ENCODE measurements around the gene BNIP3.
A peak's percentile ranks its signal among the peaks of the same experiment; 100 is the strongest.
"Not testable (repeated sequence)": the region's sequence is repeated elsewhere in the genome, so short reads cannot be mapped to it uniquely, and the experiment has no call there.

Gene BNIP3

DNA sequence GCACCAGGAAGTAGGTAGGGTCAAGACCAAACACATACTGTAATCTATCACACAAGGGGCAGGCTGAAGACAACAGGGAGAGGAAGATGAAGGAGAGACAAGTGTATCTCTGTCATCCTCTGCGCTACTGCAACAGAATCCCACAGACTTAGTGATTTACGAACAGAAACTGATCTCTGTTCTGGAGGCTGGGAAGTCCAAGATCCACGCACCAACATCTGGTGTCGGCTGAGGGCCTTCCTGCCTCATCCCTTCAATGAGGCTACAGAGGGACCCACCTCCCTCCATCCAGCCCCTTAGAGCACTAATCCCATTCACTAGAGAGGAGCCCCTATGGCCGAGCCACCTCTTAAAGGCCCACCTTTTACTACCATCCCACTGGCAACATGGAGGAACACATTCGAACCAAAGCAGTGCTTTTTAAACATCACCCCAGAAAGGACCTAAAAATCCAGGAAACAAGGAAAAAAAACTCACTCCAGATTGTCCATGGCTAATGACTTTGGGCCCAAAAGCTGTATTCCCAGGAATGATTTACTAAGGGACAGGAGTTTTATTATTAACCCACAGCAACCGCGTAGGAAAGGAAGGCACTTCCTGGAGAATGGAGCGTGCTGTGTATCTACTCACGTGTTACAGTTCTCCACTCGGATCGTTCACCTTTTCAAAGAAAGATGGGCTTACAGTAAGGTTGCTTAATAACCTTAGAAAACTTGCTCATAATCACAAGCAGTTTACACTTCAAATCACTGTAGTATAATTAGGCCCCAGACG, 4.2 kb downstream of the BNIP3 start:
- DNase-seq (ENCODE audit: low spot score), result no peak

DNA sequence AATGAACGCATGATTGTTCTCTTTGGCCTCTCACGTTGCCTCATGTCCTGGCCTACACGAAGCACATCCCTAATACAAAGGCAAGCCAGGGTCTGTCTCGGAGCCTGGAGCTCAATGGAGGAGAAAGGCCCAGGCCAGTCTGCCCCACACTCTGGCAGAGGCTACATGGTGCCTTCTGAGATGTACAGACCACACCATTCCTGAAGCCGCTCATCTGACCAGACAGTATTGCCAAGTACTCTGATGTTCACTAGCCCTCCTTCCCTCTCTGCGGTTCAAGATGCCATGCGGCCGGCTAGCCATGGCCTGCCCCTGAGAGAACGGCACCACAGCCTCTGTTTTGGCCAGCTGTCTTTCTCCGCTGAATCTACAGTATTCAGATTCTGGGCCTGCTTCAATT, 5.9 kb downstream of the BNIP3 start:
- DNase-seq (ENCODE audit: low spot score), result no peak

DNA sequence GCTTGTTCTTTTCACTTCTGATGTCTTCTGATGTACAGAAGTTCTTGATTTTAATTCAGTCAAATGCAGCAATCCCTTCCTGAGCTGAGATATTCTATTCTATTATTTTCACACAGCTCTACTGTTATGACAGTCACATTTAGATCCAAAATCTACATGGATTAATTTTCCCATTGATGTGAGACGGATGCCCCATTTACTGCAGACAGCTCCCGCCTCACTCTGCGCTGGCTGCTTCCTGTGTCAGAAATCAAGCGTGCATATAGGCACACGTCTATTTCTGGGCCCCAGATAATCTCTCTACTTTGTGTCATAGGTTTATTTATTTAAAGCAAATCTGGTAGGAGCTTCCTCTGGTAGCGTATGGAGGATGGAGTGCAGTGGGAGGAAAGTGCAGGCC, 6.7 kb downstream of the BNIP3 start:
- DNase-seq (ENCODE audit: low spot score), result no peak

DNA sequence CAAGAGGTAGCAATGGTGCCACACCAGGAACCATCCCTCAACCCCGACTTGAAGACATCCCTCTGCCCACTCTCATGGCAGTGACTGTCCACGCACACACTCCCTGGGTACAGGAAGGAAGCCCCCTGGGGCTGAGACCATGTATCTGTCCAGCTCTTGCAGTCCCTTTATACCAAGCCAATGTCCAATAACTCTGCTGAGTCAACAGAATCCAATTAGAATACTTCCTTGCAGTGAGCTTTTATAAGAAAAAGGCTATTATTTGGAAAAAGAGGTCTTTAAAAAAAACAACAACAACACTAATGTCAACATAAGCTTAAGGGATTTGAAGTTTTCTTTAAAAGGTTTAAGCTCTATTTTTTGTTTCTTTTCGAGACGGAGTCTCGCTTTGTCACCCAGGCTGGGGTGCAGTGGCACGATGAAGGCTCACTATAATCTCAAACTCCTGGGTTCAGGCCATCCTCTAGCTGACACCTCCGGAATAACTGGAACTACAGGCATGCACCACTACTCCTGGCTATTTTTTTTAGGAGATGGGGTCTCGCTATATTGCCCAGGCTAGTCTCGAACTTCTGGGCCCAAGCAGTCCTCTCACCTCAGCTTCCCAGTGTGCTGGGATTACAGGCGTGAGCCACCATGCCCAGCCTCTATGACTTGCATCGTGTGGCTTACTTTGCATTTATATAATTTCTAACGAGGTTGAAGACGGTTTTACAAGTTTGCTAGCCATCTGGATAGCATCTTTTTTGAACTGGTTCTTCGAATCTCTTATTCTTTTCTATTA, 7.5 kb downstream of the BNIP3 start:
- no peak for DNase-seq (ENCODE audit: low spot score)

DNA sequence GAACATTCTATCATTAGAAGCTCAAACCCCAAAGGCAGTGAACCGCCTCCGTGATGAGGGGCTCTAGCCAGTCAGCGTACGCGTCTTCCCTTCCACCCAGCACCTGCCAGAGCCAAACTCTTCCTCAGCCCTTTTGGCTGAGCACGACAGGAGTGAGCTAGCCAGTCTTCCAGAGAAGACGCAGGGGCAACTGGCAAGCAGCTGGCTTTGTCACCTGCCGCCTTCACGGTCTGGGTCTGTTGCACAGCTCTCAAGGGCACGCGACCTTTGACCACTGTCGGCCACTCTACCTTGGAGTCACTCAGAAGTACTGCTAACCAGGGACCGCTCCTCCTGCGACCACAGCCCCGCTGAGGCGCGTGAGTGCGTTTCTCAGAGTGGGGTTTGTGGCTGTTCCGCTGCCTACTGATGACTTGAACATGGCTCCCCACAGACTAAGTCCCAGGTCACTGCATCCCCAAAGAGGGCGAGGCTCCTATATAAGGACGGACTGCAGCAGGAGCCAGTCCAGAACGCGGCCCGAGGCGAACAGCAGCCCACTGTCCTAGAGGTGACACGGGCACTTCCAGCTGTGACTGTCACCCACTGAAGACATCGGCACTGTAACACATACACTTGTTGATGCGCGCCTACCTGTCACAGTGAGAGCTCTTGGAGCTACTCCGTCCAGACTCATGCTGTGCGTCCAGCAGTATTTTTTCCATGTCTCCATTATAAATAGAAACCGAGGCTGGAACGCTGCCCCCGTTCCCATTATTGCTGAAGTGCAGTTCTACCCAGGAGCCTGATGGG, 8.4 kb downstream of the BNIP3 start:
- no peak for DNase-seq (ENCODE audit: low spot score)

DNA sequence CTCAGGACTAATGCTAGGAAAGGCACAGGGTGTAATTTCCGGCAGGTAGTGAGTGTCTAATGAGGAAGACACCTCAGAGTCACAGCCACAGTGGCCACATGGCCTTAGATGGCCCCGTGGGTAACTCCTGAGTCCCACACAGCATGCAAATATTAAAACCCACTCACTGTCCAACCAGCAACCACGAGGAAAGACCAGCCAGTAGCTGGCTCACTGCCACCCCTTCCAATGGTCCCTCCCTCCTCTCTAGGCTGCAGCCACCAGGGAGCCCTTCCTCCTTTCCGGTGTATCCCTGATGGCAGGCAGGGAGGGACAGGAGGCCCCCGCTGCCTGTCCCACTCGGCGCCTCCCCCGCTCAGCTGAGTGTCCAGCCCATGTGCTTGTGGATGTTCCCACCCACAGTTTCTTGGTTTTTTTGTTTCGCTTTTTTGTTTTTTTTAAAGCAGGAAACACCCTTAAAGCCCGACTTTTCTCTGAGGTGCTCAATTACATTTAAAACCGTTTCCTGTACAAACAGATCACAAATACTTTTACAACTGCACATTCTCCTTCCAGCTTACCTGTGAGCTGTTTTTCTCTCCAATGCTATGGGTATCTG, 9.2 kb downstream of the BNIP3 start:
- DNase-seq (ENCODE audit: low spot score), result peak; percentile 72

DNA sequence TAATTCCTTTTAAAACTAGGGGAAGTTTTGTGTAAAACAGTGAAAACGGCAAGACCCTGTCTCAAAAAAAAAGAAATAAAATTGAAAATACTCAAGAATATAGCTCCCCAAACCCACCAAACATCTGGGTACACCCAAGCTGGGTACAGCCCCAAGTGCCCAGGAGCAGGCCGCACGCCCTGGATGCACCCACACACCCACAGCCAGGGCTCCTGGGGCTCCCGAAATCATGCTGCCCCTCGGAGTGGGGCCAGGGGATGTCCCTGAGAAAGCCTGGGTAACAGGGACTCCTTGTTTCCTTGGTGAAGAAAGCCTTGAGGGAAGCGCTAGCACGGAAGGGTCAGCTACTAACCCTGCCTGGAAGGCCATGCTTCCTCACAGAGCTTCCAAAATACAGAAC, 10.1 kb downstream of the BNIP3 start:
- DNase-seq (ENCODE audit: low spot score), result no peak

DNA sequence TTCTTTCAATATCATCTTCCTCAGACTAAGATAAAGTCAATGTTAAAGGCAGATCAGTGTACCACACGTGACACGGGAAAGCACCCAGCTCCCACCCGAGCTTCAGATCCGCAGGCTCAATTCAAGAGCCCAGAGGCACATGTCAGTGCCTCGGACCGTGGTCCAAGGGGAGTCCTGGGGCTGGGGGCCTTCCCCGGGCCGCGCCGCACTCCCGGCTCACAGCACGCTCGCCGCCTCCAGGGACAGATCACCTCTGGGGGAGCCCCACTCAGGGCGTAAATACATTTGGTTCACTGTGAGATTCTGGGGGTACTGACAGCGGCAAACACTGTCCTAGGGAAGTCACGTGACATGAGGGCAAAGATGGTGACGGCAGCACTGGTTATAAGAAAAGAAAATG, 10.8 kb downstream of the BNIP3 start:
- no peak for DNase-seq (ENCODE audit: low spot score)

DNA sequence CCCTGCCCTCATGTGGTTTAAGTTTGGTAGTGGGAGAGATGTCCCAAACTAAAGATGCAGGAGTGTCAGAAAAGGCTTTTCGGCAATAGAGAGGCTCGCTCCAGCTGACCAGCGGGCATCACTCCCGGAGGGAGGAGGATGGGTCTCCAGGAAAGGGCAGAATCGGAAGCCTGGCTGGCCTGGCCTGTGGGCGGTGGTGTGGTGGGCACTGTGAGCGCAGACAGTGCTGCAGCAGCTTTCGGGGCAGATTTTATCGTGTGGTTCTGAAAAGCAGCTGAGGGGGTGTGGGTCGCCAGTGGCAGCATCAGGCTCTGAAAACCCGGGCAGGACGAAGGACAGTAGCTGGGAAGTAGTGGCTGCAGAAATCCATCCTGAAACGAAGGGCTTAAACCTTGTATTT, 12.8 kb downstream of the BNIP3 start:
- no peak for DNase-seq (ENCODE audit: low spot score)

DNA sequence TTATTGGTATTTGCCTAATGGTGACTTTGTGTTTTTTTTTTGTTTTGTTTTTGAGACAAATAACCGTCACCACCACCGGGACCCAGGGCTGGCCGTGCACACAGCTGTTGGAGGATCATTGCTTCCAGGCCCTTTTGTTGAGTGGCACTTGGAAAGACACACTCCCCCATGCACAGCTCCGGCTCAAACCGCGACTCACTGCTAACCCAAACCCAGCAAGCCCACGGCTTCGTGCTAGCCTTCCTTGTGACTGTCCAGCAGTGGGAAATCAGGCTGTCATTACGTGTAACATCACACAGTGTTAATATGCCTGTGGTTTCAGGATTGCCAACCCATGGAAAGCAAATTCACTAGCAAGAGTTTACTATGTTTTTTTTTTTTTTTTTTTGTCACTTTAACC, 17.4 kb downstream of the BNIP3 start:
- DNase-seq (ENCODE audit: low spot score), result no peak

DNA sequence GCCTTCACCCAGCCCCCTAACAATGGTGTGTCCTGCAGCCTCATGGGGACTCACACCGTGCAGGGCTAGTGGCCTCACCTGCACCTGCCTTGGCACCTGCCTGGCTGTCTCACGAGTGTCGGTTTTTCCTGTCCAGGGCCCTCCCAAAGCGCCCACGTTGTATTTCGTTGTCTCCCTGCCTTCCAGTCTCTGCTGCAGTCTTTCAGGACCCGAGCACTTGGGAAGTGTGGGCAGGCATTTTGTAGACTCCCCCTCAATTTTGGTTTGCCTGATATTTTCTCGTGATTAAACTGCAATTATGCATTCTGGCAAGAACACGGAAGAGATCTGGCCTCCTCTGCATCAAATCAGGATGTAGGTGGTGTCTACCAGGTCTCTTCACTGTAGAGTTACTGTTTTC, 17.9 kb downstream of the BNIP3 start:
- no peak for DNase-seq (ENCODE audit: low spot score)

DNA sequence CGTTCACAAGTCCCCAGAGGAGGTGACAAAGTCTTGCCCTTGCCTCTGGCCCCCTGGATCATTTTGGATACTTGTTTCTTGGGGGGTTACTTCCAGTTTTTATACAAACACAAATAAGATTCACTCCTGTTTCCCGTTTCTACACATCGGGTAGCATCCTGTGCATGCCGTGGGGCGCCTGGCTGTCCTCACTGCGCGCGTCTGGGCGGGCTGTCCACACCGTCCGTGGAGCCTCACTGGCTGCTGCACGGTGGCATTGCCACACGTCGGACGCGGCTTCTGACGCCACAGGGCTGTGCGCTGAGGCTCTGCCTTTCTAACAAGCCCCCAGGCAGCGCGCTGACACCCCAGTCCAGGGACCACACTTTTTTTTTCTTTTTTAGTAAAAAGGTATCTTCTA, 18.4 kb downstream of the BNIP3 start:
- DNase-seq (ENCODE audit: low spot score), result no peak

DNA sequence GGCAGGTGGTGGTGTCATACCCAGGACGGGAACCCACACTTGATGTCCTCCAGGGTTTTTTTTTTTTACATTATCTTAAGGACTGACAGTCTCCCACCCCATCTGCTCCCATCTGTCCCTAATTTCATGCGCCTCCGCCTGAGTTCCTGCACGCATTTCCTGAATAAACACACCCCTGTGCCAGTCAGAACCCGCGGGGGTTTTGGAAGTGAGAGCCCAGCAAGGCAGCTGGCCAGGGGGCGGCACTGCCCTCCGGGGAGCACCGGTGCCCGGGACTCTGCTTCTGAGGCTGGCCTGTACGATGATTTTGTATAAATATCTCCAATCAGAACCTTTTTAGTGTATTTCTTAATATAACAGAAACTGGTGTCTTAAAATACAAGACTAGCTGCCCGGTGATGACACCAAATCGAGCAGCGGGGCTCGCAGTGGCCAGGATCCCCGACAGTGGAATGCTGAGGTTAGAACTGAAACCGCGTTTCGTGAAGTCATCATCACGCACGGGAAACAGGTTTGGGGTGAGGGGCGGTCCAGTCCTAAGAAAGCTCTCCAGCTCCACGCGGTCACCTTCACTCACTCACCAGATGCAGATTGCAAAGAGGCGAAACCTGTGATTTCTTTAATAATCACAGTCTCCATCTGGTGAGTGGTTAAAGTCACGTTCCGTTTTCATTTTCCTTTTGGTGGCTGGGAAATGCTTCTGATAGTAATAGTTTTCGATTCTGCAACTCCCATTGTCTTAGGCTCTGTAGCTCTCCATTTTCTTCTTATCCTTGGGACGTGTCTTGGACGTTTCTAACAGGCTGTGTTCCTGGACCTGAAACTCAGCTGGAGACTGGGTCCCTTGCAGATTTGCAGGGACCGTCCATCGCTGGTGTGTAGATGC, 19.7 kb downstream of the BNIP3 start:
- DNase-seq (ENCODE audit: low spot score), result no peak

DNA sequence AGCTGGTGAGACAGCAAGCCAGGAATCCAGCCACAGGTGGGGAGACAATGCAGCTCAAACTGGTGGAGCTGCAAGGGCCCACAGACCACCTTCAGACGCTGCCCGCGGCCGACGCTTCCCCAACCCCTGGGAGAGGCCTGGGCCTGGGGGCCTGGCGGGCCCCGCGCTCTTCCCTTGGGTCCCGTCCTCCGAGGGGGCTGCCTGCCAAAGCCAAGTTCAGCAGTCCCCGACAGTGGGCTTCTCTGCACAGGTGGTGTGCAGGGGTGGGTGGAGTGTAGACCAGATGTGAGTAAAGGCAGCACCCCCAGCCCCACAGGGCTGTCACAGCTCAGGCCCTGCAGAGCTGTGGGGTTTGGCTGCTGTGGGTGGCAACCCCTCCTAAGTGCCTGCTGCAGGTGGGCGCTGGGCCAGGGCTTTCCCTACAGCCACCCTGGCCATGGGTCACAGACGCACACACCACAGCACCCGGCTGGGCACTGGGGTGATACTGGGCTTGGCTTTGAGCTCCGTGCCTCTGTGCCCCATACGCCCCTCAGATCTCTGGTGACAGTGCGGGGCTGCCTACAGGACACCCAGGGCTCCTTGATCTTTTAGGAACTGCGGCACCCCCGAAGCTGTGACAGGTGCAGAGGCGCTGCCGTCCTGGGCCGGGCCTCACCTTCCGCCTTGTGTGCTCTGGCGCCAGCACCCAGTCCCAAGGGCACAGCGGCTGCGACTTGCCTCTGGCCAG, 20.5 kb downstream of the BNIP3 start:
- no peak for DNase-seq (ENCODE audit: low spot score)

DNA sequence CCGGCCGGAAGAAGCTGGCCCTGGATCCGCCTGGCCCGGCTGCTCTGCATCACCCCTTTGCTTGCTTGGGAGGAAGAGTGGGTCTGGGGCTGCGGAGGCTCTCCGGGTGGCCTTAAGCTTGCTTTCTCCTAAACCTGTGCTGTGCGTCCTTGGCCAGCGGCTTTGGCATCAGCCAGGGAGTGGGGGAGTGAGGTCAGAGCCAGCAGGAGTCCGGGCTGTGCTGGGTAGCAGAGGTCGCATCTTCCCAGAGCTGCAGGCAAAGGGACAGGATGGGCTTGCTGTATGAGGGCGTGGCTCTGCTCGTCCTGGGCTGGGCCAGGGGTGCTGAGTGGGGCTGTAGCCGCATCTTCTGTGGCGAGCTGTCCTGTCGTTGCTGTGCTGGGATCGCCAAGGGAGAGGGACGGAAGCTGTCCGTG, 21.1 kb downstream of the BNIP3 start:
- no peak for DNase-seq (ENCODE audit: low spot score)

DNA sequence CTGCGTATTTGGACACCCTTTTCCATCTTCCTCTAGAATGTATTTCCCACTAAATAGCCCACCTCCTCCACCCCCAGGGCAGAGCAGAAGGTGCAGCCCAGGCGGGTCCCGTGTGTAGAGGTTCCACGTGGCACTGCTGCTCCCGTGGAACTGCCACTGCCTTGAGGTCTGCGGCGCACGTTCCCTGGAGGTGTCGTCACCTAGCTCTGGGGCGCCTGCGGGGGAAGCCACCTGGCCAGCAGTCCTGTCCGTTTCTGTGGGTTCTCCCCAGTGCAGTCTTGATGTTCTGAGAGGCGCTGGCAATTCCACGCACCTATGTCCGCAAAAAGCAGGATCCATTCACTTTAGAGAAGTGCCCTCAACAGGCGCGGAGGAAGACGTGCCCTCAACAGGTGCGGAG, 21.9 kb downstream of the BNIP3 start:
- no peak for DNase-seq (ENCODE audit: low spot score)

DNA sequence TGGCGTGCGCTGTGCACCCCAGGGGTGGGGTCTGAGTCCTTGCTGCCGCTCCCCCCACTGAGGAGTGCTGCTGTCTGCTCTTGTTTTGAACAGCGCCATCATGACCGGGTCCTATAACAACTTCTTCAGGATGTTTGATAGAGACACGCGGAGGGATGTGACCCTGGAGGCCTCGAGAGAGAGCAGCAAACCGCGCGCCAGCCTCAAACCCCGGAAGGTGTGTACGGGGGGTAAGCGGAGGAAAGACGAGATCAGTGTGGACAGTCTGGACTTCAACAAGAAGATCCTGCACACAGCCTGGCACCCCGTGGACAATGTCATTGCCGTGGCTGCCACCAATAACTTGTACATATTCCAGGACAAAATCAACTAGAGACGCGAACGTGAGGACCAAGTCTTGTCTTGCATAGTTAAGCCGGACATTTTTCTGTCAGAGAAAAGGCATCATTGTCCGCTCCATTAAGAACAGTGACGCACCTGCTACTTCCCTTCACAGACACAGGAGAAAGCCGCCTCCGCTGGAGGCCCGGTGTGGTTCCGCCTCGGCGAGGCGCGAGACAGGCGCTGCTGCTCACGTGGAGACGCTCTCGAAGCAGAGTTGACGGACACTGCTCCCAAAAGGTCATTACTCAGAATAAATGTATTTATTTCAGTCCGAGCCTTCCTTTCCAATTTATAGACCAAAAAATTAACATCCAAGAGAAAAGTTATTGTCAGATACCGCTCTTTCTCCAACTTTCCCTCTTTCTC, 26.0 kb downstream of the BNIP3 start:
- DNase-seq (ENCODE audit: low spot score), result no peak

DNA sequence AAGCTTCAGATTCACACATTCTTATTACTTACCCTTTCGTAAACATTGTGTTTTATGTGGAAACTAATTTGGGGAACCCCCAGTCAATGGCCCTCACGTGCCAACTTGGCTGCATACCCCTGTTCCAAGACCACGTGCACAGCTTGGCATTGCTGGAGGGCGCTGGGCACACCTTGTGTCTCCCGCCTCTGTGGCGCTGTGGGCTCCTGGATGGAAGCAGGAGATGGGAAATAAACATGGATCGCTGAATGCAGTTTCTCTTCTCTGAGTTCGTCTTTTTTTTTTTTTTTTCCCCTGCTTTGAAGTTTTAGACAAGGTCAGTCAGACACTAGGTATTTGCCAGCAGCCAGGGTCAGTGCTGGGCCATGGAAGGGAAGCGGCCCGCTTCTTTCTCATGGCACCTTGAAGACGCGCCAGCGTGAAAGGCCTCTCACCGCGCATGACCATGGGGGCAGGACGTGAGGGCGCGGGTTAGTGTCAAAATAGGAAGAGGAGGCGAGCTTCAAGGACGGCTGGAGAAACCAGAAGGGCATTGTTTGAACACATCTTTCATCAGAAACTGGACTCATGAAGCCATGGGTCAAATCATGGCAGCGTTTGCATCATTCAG, 27.3 kb downstream of the BNIP3 start:
- no peak for DNase-seq (ENCODE audit: low spot score)

DNA sequence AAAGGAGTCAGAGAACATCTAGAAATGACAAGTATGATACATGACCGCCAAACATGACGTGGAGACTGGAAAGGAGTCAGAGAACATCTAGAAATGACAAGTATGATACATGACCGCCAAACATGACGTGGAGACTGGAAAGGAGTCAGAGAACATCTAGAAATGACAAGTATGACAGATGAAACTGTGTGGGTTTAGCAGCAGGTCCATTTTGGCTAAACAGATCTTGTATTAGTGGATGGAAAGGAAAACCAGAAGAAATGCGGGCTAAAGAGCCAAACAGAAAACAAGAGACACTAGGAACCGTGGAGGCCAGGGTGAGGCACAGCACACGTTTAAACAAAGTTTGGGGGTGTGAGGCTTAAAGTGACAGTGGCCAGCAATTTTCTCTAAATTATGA, 31.8 kb downstream of the BNIP3 start:
- not testable (repeated sequence) for DNase-seq (ENCODE audit: low spot score)
